ENCODE results near the gene MSH6.
A peak's percentile ranks its signal among the peaks of the same experiment; 100 is the strongest.

Gene MSH6

GRCh38 chr2:47783486-47784351 lies 774 bp downstream of the MSH6 start:
- DNase-seq: peak; percentile 81

- no peak for DNase-seq
Measured at GRCh38 chr2:47784352-47784851, 1.5 kb downstream of the MSH6 start.

DNA sequence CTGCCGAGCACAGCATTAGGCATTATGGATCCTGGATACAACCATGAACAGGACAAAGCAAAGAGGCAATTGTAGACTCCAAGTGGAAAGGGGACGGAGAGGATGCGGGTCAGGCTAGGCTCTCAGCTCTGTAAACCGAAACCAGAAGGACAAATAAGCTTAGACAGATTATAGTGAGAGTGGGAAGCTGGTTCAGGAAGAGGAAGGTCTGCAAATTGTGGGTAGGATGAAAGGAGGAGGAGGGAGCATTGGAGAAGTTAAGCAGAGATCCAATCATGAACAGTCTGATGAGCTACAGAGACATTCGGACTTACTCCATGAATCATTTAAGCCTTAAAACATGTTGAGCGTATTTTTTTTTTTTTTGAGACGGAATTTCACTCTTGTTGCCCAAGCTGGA lies 3.0 kb downstream of the MSH6 start:
- DNase-seq: no peak

- DNase-seq: no peak
Measured at GRCh38 chr2:47796090-47796697, 13.2 kb downstream of the MSH6 start.

DNA sequence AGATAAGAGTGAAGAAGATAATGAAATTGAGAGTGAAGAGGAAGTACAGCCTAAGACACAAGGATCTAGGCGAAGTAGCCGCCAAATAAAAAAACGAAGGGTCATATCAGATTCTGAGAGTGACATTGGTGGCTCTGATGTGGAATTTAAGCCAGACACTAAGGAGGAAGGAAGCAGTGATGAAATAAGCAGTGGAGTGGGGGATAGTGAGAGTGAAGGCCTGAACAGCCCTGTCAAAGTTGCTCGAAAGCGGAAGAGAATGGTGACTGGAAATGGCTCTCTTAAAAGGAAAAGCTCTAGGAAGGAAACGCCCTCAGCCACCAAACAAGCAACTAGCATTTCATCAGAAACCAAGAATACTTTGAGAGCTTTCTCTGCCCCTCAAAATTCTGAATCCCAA lies 15.7 kb downstream of the MSH6 start:
- no peak for DNase-seq

- DNase-seq: no peak
Measured at GRCh38 chr2:47799031-47799609, 16.2 kb downstream of the MSH6 start.

GRCh38 chr2:47801118-47801517 lies 18.2 kb downstream of the MSH6 start:
- no peak for DNase-seq

DNA sequence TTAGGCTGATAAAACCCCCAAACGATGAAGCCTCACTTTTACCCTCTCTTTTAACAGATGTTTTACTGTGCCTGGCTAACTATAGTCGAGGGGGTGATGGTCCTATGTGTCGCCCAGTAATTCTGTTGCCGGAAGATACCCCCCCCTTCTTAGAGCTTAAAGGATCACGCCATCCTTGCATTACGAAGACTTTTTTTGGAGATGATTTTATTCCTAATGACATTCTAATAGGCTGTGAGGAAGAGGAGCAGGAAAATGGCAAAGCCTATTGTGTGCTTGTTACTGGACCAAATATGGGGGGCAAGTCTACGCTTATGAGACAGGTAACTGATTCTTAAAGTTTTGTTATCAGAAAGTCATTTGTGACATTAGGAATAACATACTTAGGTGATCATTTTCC lies 20.4 kb downstream of the MSH6 start:
- DNase-seq: no peak

GRCh38 chr2:47803770-47804169 lies 20.8 kb downstream of the MSH6 start:
- no peak for DNase-seq

GRCh38 chr2:47805850-47806249 lies 22.9 kb downstream of the MSH6 start:
- DNase-seq: no peak

- no peak for DNase-seq
Measured at GRCh38 chr2:47808614-47809013, 25.7 kb downstream of the MSH6 start.

GRCh38 chr2:47809903-47810302 lies 27.0 kb downstream of the MSH6 start:
- no peak for DNase-seq

DNA sequence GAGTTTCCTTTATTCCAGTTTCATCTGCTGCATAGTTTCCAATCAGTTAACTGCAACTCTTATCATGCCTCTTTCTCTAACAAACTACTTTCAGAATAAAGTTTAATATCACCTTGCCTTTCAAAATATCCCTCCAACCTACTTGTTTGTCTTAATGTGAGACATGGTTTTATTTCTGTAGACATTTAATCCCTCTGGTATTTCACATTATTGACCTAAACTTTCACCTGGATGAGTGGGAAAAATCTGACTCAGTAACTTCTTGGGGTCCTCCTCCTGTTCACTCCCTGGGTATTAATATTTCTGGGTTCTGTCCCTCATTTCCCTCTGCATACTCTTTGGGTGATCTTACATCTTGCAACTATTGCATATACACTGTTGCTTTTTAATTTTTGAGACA lies 27.9 kb downstream of the MSH6 start:
- no peak for DNase-seq

DNA sequence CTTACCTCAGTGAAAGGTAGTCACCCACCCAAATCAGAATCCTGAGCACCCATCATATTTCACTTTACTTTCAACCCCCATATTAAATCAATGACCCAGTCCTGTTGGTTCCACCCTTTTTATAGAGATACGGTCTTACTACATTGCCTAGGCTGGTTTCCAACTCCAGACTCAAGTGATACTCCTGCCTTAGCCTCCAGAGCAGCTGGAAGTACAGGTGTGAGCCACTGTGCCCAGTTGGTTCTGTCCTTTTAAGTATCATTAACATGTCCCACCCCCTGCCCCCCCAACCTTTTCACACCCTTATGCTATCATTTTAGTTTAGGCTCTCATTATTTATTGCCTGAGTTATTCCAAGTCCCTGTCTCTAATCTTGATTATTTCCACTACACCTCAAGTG lies 28.7 kb downstream of the MSH6 start:
- DNase-seq: no peak

DNA sequence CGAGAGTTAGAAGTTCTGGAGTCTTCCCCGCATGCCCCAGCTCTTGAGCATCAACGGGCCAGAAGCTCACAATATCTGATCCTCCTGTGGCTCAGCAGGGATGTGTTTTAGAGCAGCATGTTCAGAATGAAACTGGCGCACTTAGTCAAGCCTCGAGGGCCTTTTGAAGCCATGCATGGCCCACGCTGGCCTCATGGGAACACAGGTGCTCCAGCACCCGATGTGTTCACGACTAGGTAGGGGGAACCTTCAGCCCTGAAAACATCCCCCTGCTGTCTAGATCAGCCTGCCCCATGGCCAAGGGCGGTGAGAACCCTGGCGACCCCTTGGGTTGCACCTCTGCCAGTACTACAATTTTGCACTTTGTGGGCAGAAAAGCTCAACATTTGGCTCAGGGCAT lies 32.8 kb downstream of the MSH6 start:
- DNase-seq: no peak

DNA sequence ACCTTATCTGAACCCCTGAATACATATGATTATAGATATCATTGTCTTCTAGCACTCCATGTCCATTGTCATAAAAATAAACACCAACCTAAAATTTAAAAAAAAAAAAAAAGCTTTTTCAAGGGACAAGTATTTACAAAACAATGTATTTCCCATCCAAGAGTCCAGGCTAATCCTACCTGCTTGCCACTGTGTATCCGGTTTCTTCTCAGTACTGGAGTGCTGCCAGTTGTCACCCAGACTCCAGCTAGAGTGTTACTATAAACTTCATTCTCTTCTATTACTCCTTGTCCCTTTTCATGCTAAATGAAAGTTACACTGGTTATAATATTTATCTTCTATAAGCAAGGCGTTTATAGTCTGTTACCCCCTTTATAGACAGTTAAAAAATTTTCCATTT lies 35.8 kb downstream of the MSH6 start:
- no peak for DNase-seq

DNA sequence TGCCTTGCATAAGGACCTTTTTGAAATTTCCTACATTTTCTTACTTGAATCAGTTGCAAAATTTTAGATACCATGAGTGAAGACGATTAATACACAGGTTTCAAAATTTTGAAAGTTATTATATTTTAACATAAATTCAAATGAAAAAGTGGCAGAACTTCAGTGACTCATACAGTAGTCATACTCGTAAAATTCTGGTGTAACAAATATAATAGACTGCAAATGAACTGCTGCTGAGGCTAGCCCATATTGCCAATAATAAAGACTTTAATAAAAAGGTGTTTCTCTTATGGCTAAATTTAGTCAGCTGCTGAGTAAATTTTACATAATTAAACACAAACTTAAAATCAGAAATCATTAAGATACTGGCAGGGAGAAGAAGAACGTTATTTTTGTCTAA lies 36.9 kb downstream of the MSH6 start:
- no peak for DNase-seq

GRCh38 chr2:47822518-47822917 lies 39.6 kb downstream of the MSH6 start:
- no peak for DNase-seq

DNA sequence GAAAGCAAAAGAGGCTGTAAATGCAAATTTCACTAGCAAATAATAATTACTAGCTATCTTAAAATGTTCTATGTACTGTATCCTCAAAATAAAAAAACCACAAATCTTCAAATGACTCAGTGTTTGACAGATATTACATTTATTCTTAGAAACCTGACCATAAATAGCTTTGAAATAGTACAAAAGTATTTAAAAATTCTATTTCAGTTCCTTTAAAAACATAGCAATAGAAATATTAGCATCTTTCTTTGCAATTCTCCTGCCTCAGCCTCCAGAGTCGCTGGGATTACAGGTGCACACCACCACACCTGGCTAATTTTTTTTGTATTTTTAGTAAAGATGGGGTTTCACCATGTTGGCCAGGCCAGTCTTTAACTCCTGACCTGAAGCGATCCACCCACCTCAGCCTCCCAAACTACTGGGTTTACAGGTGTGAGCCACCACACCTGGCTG lies 50.6 kb downstream of the MSH6 start:
- no peak for DNase-seq

DNA sequence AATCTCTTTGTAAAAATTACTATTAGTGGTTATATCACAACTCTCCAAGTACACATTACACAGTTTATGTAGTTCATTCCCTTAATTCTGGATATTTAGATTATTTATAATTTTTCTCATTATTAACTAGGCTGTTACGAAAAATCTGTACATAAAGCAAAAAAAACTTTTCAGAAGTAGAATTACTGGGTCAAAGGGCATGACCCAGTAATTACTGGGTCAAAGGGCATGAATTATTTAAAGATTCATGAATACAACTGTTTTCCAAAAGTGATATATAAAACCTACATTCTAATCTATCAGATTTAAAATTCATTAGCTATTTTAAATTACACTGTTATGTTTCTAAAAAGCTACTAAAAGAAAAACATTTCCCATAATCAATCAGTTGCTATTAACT lies 55.3 kb downstream of the MSH6 start:
- no peak for DNase-seq

GRCh38 chr2:47838686-47839085 lies 55.7 kb downstream of the MSH6 start:
- no peak for DNase-seq

GRCh38 chr2:47842846-47843245 lies 59.9 kb downstream of the MSH6 start:
- no peak for DNase-seq

DNA sequence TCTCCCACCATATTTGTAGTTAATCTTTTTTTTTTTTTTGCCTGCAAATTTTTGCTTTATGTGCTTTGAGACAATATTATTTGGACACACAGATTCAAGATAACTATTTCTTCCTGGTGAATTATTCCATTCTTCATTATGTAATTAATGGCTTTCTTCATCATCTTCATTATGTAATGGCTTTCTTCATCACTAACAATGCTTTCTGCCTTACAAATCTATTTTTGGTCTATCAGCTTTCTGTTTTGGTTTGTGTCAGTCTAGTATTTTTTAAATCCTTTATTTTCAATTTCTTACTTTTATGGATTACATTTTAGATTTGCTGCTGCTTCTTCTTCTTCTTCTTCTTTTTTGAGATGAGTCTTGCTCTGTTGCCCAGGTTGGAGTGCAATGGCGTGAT lies 60.5 kb downstream of the MSH6 start:
- DNase-seq: no peak

GRCh38 chr2:47844162-47844561 lies 61.2 kb downstream of the MSH6 start:
- no peak for DNase-seq
